Bronchial epithelial cell (primary cell): ENCODE measurements around the gene OTOP3. TPM values are rescaled to one million over a fixed set of nuclear protein-coding genes. Genes with fewer than 3 reads are reported as not detected.
"Not testable (repeated sequence)": the region's sequence is repeated elsewhere in the genome, so short reads cannot be mapped to it uniquely, and the experiment has no call there.

Source experiments
- DNase-seq: peaks from one replicate; pipeline ENCODE4 v3.0.0-alpha.2; 2010; ENCODE audit warnings: low read depth
- FAIRE-seq: peaks from 2 replicates; lab custom pipeline; 2011; peaks lifted over from hg19 to GRCh38; lab: Jason Lieb, UNC
- H3K27me3 ChIP-seq: 2 replicates; pipeline ENCODE4 v1.5.1; 2011; ENCODE audit warnings: low read length; ENCODE audit not compliant: control insufficient read depth, insufficient read depth
- H3K36me3 ChIP-seq: 2 replicates; pipeline ENCODE4 v1.5.1; 2011; ENCODE audit warnings: low read length; ENCODE audit not compliant: control insufficient read depth, insufficient read depth
- H3K4me3 ChIP-seq: 2 replicates; pipeline ENCODE4 v1.5.1; 2011; ENCODE audit warnings: mild to moderate bottlenecking, low read depth, low read length, control low read depth
- CTCF ChIP-seq: IDR thresholded peaks from 2 replicates; pipeline ENCODE4 v1.5.1; 2011; ENCODE audit warnings: mild to moderate bottlenecking, moderate library complexity, low read length, control low read depth, inconsistent platforms; ENCODE audit not compliant: insufficient read depth, severe bottlenecking
- total RNA-seq: library from RNA; depleted of rRNA; stranded (reverse); fragments of >200 nt; gene quantifications from 2 replicates; pipeline ENCODE4 v1.2.1, GENCODE V29; 2014

OTOP3 gene
- total RNA-seq, 1 donor from 2014 or later, result under 0.01 TPM

GRCh38 chr17:74964988-74965622 is 29.4 kb downstream of the OTOP3 start:
- TF ChIP-seq CTCF, result no peak
- Histone ChIP-seq H3K4me3 (no peak overlapping the region), H3K36me3 (no peaks in the 10 kb centered on the region), H3K27me3 (no peaks in the 10 kb centered on the region)
- DNase-seq (peak; percentile 57), FAIRE-seq (no peak)

- Histone ChIP-seq H3K27me3 (peaks cover 5% of the 10 kb centered on the region), H3K36me3 (no peaks in the 10 kb centered on the region), H3K4me3 (no peak overlapping the region)
- no peak for TF ChIP-seq CTCF
- DNase-seq (peak; percentile 41), FAIRE-seq (no peak)
Measured at GRCh38 chr17:74968361-74968780, 32.7 kb downstream of the OTOP3 start.

- not testable (repeated sequence) for DNase-seq, FAIRE-seq, H3K27me3 ChIP-seq, H3K36me3 ChIP-seq, H3K4me3 ChIP-seq
Measured at GRCh38 chr17:74969501-74969900, 33.8 kb downstream of the OTOP3 start.

GRCh38 chr17:74970395-74970794 is 34.7 kb downstream of the OTOP3 start:
- TF ChIP-seq CTCF, result no peak
- no peak for FAIRE-seq

GRCh38 chr17:74971069-74971841 is 35.6 kb downstream of the OTOP3 start:
- FAIRE-seq, result no peak
- peaks cover 5% of the 10 kb centered on the region for H3K27me3 ChIP-seq
- DNase-seq, result no peak
- no peaks in the 10 kb centered on the region for H3K36me3 ChIP-seq
- no peak for TF ChIP-seq CTCF
- H3K4me3 ChIP-seq, result no peak overlapping the region

More at GRCh38 chr17:74970395-74970794, 34.7 kb downstream of the OTOP3 start:
- Histone ChIP-seq H3K4me3 (no peak overlapping the region), H3K36me3 (no peaks in the 10 kb centered on the region), H3K27me3 (peaks cover 5% of the 10 kb centered on the region)
- no peak for DNase-seq

- peaks cover 5% of the 10 kb centered on the region for H3K27me3 ChIP-seq
- peak overlapping the region; percentile 58 for H3K4me3 ChIP-seq
- no peak for FAIRE-seq
- H3K36me3 ChIP-seq, result no peaks in the 10 kb centered on the region
- DNase-seq, result no peak
- TF ChIP-seq CTCF, result no peak
Measured at GRCh38 chr17:74971842-74972106, 36.1 kb downstream of the OTOP3 start.
